Endometrial microvascular endothelial cells (primary cell): Measurements from ENCODE around the gene NAT9. TPM values are rescaled to one million over a fixed set of nuclear protein-coding genes. Genes with fewer than 3 reads are reported as not detected.

Source experiments
- in situ Hi-C: cut with HindIII; loops from 2 replicates; pipeline ENCODE4 v1.10.0; 2017; ENCODE audit warnings: low sequenced_read_pairs, low pct_unique_long_range_greater_than_20kb; ENCODE audit errors: inconsistent ontology term
- total RNA-seq: library from RNA; depleted of rRNA; stranded (reverse); fragments of >200 nt; gene quantifications from one replicate; pipeline ENCODE4 v1.2.3, GENCODE V29; 2015; ENCODE audit errors: inconsistent ontology term

The NAT9 gene
- total RNA-seq, 1 donor from 2014 or later: 24.6 TPM

GRCh38 chr17:74769266-74769855, 6.8 kb downstream of the NAT9 start:
- in situ Hi-C loops: no loop called here

- in situ Hi-C loops: no loop called here
Observed at GRCh38 chr17:74768763-74769114, 7.4 kb downstream of the NAT9 start.

GRCh38 chr17:74768069-74768762, 7.9 kb downstream of the NAT9 start:
- in situ Hi-C loops: no loop called here

- in situ Hi-C loops: no loop called here
Observed at GRCh38 chr17:74767111-74767516, 9.0 kb downstream of the NAT9 start.

- in situ Hi-C loops: no loop called here
Observed at GRCh38 chr17:74766413-74766812, 9.7 kb downstream of the NAT9 start.

- in situ Hi-C loops: no loop called here
Observed at GRCh38 chr17:74764751-74765286, 11.3 kb downstream of the NAT9 start.

GRCh38 chr17:74763565-74764387, 12.4 kb downstream of the NAT9 start:
- in situ Hi-C loops: no loop called here

- in situ Hi-C loops: no loop called here
Observed at GRCh38 chr17:74761931-74762330, 14.2 kb downstream of the NAT9 start.

- in situ Hi-C loops: no loop called here
Observed at GRCh38 chr17:74761419-74761818, 14.7 kb downstream of the NAT9 start.

- in situ Hi-C loops: no loop called here
Observed at GRCh38 chr17:74760404-74761105, 15.6 kb downstream of the NAT9 start.

- in situ Hi-C loops: no loop called here
Observed at GRCh38 chr17:74759941-74760340, 16.2 kb downstream of the NAT9 start.

GRCh38 chr17:74759243-74759801, 16.8 kb downstream of the NAT9 start:
- in situ Hi-C loops: no loop called here

- in situ Hi-C loops: no loop called here
Observed at GRCh38 chr17:74758848-74759168, 17.3 kb downstream of the NAT9 start.

- in situ Hi-C loops: no loop called here
Observed at GRCh38 chr17:74757931-74758847, 18.0 kb downstream of the NAT9 start.

- in situ Hi-C loops: no loop called here
Observed at GRCh38 chr17:74757502-74757901, 18.6 kb downstream of the NAT9 start.

- in situ Hi-C loops: no loop called here
Observed at GRCh38 chr17:74756891-74757290, 19.3 kb downstream of the NAT9 start.

GRCh38 chr17:74755533-74755932, 20.6 kb downstream of the NAT9 start:
- in situ Hi-C loops: no loop called here

- in situ Hi-C loops: no loop called here
Observed at GRCh38 chr17:74754832-74755231, 21.3 kb downstream of the NAT9 start.
